ENCODE results near the gene DACH2.

The DACH2 gene

GRCh38 chrX:86197815-86198214 lies 49.6 kb downstream of the DACH2 start:
- no peak for TF ChIP-seq FOXP2 (optimal IDR thresholded peaks at IDR 0.05; ENCODE audit: control extremely low read depth, extremely low read length, insufficient read depth)
- no peak for TF ChIP-seq POLR2AphosphoS5 (IDR thresholded peaks at IDR 0.05; ENCODE audit: borderline replicate concordance, low read depth, low read length)
- no peak for TF ChIP-seq EZH2 (IDR thresholded peaks at IDR 0.05)

GRCh38 chrX:86210772-86211171 lies 62.5 kb downstream of the DACH2 start:
- H3K36me3 ChIP-seq (ENCODE audit: insufficient read depth, low read length) = no peaks in the 10 kb centered on the region
- TF ChIP-seq EZH2 (IDR thresholded peaks at IDR 0.05) = no peak
- TF ChIP-seq FOXP2 (optimal IDR thresholded peaks at IDR 0.05; ENCODE audit: control extremely low read depth, extremely low read length, insufficient read depth) = no peak
- no peak for TF ChIP-seq POLR2AphosphoS5 (IDR thresholded peaks at IDR 0.05; ENCODE audit: borderline replicate concordance, low read depth, low read length)
- no peak overlapping the region for H3K27ac ChIP-seq
- H3K9ac ChIP-seq (ENCODE audit: insufficient read length) = no peak overlapping the region
- no peaks in the 10 kb centered on the region for H3K9me3 ChIP-seq (ENCODE audit: low read depth, low read length)
- DNase-seq (ENCODE audit: low read depth, low spot score) = no peak
- no peak overlapping the region for H3K4me3 ChIP-seq

More at GRCh38 chrX:86197815-86198214, 49.6 kb downstream of the DACH2 start:
- Histone ChIP-seq H3K9me3 (ENCODE audit: low read depth, low read length) (no peaks in the 10 kb centered on the region), H3K4me3 (no peak overlapping the region), H3K36me3 (ENCODE audit: insufficient read depth, low read length) (no peaks in the 10 kb centered on the region), H3K27ac (no peak overlapping the region), H3K9ac (ENCODE audit: insufficient read length) (no peak overlapping the region)
- no peak for DNase-seq (ENCODE audit: low read depth, low spot score)

GRCh38 chrX:86215260-86215659 lies 67.0 kb downstream of the DACH2 start:
- DNase-seq (ENCODE audit: low read depth, low spot score) = no peak
- TF ChIP-seq FOXP2 (optimal IDR thresholded peaks at IDR 0.05; ENCODE audit: control extremely low read depth, extremely low read length, insufficient read depth) = no peak
- no peak for TF ChIP-seq EZH2 (IDR thresholded peaks at IDR 0.05)
- no peak for TF ChIP-seq POLR2AphosphoS5 (IDR thresholded peaks at IDR 0.05; ENCODE audit: borderline replicate concordance, low read depth, low read length)
- no peak overlapping the region for H3K9ac ChIP-seq (ENCODE audit: insufficient read length)
- no peak overlapping the region for H3K4me3 ChIP-seq
- H3K9me3 ChIP-seq (ENCODE audit: low read depth, low read length) = no peaks in the 10 kb centered on the region
- no peaks in the 10 kb centered on the region for H3K36me3 ChIP-seq (ENCODE audit: insufficient read depth, low read length)
- no peak overlapping the region for H3K27ac ChIP-seq

GRCh38 chrX:86237482-86237881 lies 89.2 kb downstream of the DACH2 start:
- no peak overlapping the region for H3K9ac ChIP-seq (ENCODE audit: insufficient read length)
- no peak overlapping the region for H3K27ac ChIP-seq
- no peaks in the 10 kb centered on the region for H3K36me3 ChIP-seq (ENCODE audit: insufficient read depth, low read length)
- H3K4me3 ChIP-seq = no peak overlapping the region
- no peak for DNase-seq (ENCODE audit: low read depth, low spot score)
- no peak for TF ChIP-seq POLR2AphosphoS5 (IDR thresholded peaks at IDR 0.05; ENCODE audit: borderline replicate concordance, low read depth, low read length)
- TF ChIP-seq EZH2 (IDR thresholded peaks at IDR 0.05) = no peak
- no peak for TF ChIP-seq FOXP2 (optimal IDR thresholded peaks at IDR 0.05; ENCODE audit: control extremely low read depth, extremely low read length, insufficient read depth)
- H3K9me3 ChIP-seq (ENCODE audit: low read depth, low read length) = no peaks in the 10 kb centered on the region

GRCh38 chrX:86241547-86241946 lies 93.3 kb downstream of the DACH2 start:
- H3K9ac ChIP-seq (ENCODE audit: insufficient read length) = no peak overlapping the region
- no peak for DNase-seq (ENCODE audit: low read depth, low spot score)
- TF ChIP-seq POLR2AphosphoS5 (IDR thresholded peaks at IDR 0.05; ENCODE audit: borderline replicate concordance, low read depth, low read length) (no peak), EZH2 (IDR thresholded peaks at IDR 0.05) (no peak), FOXP2 (optimal IDR thresholded peaks at IDR 0.05; ENCODE audit: control extremely low read depth, extremely low read length, insufficient read depth) (no peak)

GRCh38 chrX:86263526-86263925 lies 115.3 kb downstream of the DACH2 start:
- TF ChIP-seq FOXP2 (optimal IDR thresholded peaks at IDR 0.05; ENCODE audit: control extremely low read depth, extremely low read length, insufficient read depth) (no peak), POLR2AphosphoS5 (IDR thresholded peaks at IDR 0.05; ENCODE audit: borderline replicate concordance, low read depth, low read length) (no peak), EZH2 (IDR thresholded peaks at IDR 0.05) (no peak)
- Histone ChIP-seq H3K9ac (ENCODE audit: insufficient read length) (no peak overlapping the region), H3K4me3 (no peak overlapping the region), H3K27ac (no peak overlapping the region), H3K9me3 (ENCODE audit: low read depth, low read length) (no peaks in the 10 kb centered on the region), H3K36me3 (ENCODE audit: insufficient read depth, low read length) (no peaks in the 10 kb centered on the region)
- no peak for DNase-seq (ENCODE audit: low read depth, low spot score)

More at GRCh38 chrX:86241547-86241946, 93.3 kb downstream of the DACH2 start:
- Histone ChIP-seq H3K9me3 (ENCODE audit: low read depth, low read length) (no peaks in the 10 kb centered on the region), H3K4me3 (no peak overlapping the region), H3K27ac (no peak overlapping the region), H3K36me3 (ENCODE audit: insufficient read depth, low read length) (no peaks in the 10 kb centered on the region)

- TF ChIP-seq POLR2AphosphoS5 (IDR thresholded peaks at IDR 0.05; ENCODE audit: borderline replicate concordance, low read depth, low read length) (no peak), FOXP2 (optimal IDR thresholded peaks at IDR 0.05; ENCODE audit: control extremely low read depth, extremely low read length, insufficient read depth) (no peak), EZH2 (IDR thresholded peaks at IDR 0.05) (no peak)
- no peak for DNase-seq (ENCODE audit: low read depth, low spot score)
- no peak overlapping the region for H3K9ac ChIP-seq (ENCODE audit: insufficient read length)
- H3K4me3 ChIP-seq = no peak overlapping the region
- H3K9me3 ChIP-seq (ENCODE audit: low read depth, low read length) = no peaks in the 10 kb centered on the region
- no peak overlapping the region for H3K27ac ChIP-seq
- no peaks in the 10 kb centered on the region for H3K36me3 ChIP-seq (ENCODE audit: insufficient read depth, low read length)
Observed at GRCh38 chrX:86295293-86295692, 147.0 kb downstream of the DACH2 start.

GRCh38 chrX:86322913-86323312 lies 174.7 kb downstream of the DACH2 start:
- no peak overlapping the region for H3K9ac ChIP-seq (ENCODE audit: insufficient read length)
- DNase-seq (ENCODE audit: low read depth, low spot score) = no peak
- H3K9me3 ChIP-seq (ENCODE audit: low read depth, low read length) = no peaks in the 10 kb centered on the region
- H3K27ac ChIP-seq = no peak overlapping the region
- no peak overlapping the region for H3K4me3 ChIP-seq
- no peak for TF ChIP-seq FOXP2 (optimal IDR thresholded peaks at IDR 0.05; ENCODE audit: control extremely low read depth, extremely low read length, insufficient read depth)
- no peak for TF ChIP-seq EZH2 (IDR thresholded peaks at IDR 0.05)
- TF ChIP-seq POLR2AphosphoS5 (IDR thresholded peaks at IDR 0.05; ENCODE audit: borderline replicate concordance, low read depth, low read length) = no peak
- no peaks in the 10 kb centered on the region for H3K36me3 ChIP-seq (ENCODE audit: insufficient read depth, low read length)

- no peak for DNase-seq (ENCODE audit: low read depth, low spot score)
- TF ChIP-seq FOXP2 (optimal IDR thresholded peaks at IDR 0.05; ENCODE audit: control extremely low read depth, extremely low read length, insufficient read depth) = no peak
- no peak for TF ChIP-seq POLR2AphosphoS5 (IDR thresholded peaks at IDR 0.05; ENCODE audit: borderline replicate concordance, low read depth, low read length)
- TF ChIP-seq EZH2 (IDR thresholded peaks at IDR 0.05) = no peak
- H3K9me3 ChIP-seq (ENCODE audit: low read depth, low read length) = no peaks in the 10 kb centered on the region
Observed at GRCh38 chrX:86329174-86329573, 180.9 kb downstream of the DACH2 start.

More at GRCh38 chrX:86329174-86329573, 180.9 kb downstream of the DACH2 start:
- Histone ChIP-seq H3K4me3 (no peak overlapping the region), H3K36me3 (ENCODE audit: insufficient read depth, low read length) (no peaks in the 10 kb centered on the region), H3K27ac (no peak overlapping the region), H3K9ac (ENCODE audit: insufficient read length) (no peak overlapping the region)
